ENCODE results near the gene FAH. TPM values are rescaled to one million over a fixed set of nuclear protein-coding genes. Genes with fewer than 3 reads are reported as not detected.
A peak's percentile ranks its signal among the peaks of the same experiment; 100 is the strongest.

FAH gene
- total and polyA plus RNA-seq, 2 experiments from 2014 or later: 16.3 to 20.3 TPM

DNA sequence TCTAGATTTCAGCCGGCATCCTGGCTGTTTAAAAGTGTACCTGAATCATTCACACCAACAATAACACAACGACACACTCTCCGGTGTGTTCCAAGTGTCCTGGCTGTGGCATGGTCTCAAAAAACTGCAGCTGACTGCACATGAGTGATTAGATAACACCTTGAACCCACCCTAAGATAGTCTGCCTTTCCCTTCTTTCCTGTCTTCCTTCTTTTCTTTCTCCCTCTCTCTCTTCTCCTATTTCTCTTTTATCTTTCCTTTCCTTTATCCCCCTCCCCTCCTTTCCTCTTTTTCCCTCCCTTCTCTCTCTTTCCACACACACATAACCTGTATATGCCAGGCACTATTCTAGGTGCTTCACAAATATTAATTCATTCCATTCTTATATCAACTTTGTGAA, 1.2 kb upstream of the FAH start:
- H3K9me2 ChIP-seq (ENCODE audit: insufficient read depth): no peaks in the 10 kb centered on the region
- Mint-ChIP-seq H3K27me3 (ENCODE audit: insufficient read depth, low read depth, poor library complexity) (peaks cover 17% of the 10 kb centered on the region), H3K4me1 (peaks cover 35% of the 10 kb centered on the region), H3K4me3 (peak overlapping the region; percentile 80), H3K27ac (no peak overlapping the region), H3K36me3 (ENCODE audit: low read depth) (no peaks in the 10 kb centered on the region; the same call in 2 of the 3 replicates), H3K9me3 (no peaks in the 10 kb centered on the region; the same call in 2 of the 3 replicates)
- no peaks in the 10 kb centered on the region for H3K36me3 ChIP-seq (ENCODE audit: insufficient read depth)
- H4K20me1 ChIP-seq (replicated peaks; ENCODE audit: insufficient read depth): no peaks in the 10 kb centered on the region; the same call in 1 of the 2 replicates
- no peaks in the 10 kb centered on the region; the same call in 1 of the 2 replicates for H3K79me2 ChIP-seq (replicated peaks; ENCODE audit: insufficient read depth)
- no peak for ATAC-seq
- H2AFZ ChIP-seq: peak overlapping the region; percentile 99
- H3K4me2 ChIP-seq: peak overlapping the region; percentile 94
- no peak overlapping the region; the same call in 1 of the 2 replicates for H3K27ac ChIP-seq (ENCODE audit: low read depth)
- peaks cover 5% of the 10 kb centered on the region; the same call in 1 of the 2 replicates for H3F3A ChIP-seq (replicated peaks; ENCODE audit: low read depth)
- DNase-seq (ENCODE audit: low spot score): no peak
- TF ChIP-seq ZNF114 (CRISPR knock-in tag; IDR thresholded peaks at IDR 0.05) (no peak), POLR2AphosphoS5 (IDR thresholded peaks at IDR 0.05; ENCODE audit: low read depth) (no peak), EZH2phosphoT487 (IDR thresholded peaks at IDR 0.05; ENCODE audit: unreplicated experiment) (no peak), STAT1 (IDR thresholded peaks at IDR 0.05; ENCODE audit: unreplicated experiment) (no peak), JUNB (IDR thresholded peaks at IDR 0.05; ENCODE audit: unreplicated experiment) (no peak), ZNF331 (CRISPR knock-in tag; IDR thresholded peaks at IDR 0.05; ENCODE audit: low read depth) (no peak), NANOG (IDR thresholded peaks at IDR 0.05; ENCODE audit: borderline replicate concordance) (no peak), EZH2 (IDR thresholded peaks at IDR 0.05; ENCODE audit: low read depth, unreplicated experiment) (no peak), CREB1 (CRISPR knock-in tag; IDR thresholded peaks at IDR 0.05; ENCODE audit: low read depth) (no peak)
- TF ChIP-seq, protein P1, sequence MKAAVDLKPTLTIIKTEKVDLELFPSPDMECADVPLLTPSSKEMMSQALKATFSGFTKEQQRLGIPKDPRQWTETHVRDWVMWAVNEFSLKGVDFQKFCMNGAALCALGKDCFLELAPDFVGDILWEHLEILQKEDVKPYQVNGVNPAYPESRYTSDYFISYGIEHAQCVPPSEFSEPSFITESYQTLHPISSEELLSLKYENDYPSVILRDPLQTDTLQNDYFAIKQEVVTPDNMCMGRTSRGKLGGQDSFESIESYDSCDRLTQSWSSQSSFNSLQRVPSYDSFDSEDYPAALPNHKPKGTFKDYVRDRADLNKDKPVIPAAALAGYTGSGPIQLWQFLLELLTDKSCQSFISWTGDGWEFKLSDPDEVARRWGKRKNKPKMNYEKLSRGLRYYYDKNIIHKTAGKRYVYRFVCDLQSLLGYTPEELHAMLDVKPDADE (IDR thresholded peaks at IDR 0.05): no peak
- TF ChIP-seq, protein P2, sequence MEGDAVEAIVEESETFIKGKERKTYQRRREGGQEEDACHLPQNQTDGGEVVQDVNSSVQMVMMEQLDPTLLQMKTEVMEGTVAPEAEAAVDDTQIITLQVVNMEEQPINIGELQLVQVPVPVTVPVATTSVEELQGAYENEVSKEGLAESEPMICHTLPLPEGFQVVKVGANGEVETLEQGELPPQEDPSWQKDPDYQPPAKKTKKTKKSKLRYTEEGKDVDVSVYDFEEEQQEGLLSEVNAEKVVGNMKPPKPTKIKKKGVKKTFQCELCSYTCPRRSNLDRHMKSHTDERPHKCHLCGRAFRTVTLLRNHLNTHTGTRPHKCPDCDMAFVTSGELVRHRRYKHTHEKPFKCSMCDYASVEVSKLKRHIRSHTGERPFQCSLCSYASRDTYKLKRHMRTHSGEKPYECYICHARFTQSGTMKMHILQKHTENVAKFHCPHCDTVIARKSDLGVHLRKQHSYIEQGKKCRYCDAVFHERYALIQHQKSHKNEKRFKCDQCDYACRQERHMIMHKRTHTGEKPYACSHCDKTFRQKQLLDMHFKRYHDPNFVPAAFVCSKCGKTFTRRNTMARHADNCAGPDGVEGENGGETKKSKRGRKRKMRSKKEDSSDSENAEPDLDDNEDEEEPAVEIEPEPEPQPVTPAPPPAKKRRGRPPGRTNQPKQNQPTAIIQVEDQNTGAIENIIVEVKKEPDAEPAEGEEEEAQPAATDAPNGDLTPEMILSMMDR (conservative IDR thresholded peaks at IDR 0.05; ENCODE audit: low read depth in 2 of 2): no peak
- TF ChIP-seq, protein P3, sequence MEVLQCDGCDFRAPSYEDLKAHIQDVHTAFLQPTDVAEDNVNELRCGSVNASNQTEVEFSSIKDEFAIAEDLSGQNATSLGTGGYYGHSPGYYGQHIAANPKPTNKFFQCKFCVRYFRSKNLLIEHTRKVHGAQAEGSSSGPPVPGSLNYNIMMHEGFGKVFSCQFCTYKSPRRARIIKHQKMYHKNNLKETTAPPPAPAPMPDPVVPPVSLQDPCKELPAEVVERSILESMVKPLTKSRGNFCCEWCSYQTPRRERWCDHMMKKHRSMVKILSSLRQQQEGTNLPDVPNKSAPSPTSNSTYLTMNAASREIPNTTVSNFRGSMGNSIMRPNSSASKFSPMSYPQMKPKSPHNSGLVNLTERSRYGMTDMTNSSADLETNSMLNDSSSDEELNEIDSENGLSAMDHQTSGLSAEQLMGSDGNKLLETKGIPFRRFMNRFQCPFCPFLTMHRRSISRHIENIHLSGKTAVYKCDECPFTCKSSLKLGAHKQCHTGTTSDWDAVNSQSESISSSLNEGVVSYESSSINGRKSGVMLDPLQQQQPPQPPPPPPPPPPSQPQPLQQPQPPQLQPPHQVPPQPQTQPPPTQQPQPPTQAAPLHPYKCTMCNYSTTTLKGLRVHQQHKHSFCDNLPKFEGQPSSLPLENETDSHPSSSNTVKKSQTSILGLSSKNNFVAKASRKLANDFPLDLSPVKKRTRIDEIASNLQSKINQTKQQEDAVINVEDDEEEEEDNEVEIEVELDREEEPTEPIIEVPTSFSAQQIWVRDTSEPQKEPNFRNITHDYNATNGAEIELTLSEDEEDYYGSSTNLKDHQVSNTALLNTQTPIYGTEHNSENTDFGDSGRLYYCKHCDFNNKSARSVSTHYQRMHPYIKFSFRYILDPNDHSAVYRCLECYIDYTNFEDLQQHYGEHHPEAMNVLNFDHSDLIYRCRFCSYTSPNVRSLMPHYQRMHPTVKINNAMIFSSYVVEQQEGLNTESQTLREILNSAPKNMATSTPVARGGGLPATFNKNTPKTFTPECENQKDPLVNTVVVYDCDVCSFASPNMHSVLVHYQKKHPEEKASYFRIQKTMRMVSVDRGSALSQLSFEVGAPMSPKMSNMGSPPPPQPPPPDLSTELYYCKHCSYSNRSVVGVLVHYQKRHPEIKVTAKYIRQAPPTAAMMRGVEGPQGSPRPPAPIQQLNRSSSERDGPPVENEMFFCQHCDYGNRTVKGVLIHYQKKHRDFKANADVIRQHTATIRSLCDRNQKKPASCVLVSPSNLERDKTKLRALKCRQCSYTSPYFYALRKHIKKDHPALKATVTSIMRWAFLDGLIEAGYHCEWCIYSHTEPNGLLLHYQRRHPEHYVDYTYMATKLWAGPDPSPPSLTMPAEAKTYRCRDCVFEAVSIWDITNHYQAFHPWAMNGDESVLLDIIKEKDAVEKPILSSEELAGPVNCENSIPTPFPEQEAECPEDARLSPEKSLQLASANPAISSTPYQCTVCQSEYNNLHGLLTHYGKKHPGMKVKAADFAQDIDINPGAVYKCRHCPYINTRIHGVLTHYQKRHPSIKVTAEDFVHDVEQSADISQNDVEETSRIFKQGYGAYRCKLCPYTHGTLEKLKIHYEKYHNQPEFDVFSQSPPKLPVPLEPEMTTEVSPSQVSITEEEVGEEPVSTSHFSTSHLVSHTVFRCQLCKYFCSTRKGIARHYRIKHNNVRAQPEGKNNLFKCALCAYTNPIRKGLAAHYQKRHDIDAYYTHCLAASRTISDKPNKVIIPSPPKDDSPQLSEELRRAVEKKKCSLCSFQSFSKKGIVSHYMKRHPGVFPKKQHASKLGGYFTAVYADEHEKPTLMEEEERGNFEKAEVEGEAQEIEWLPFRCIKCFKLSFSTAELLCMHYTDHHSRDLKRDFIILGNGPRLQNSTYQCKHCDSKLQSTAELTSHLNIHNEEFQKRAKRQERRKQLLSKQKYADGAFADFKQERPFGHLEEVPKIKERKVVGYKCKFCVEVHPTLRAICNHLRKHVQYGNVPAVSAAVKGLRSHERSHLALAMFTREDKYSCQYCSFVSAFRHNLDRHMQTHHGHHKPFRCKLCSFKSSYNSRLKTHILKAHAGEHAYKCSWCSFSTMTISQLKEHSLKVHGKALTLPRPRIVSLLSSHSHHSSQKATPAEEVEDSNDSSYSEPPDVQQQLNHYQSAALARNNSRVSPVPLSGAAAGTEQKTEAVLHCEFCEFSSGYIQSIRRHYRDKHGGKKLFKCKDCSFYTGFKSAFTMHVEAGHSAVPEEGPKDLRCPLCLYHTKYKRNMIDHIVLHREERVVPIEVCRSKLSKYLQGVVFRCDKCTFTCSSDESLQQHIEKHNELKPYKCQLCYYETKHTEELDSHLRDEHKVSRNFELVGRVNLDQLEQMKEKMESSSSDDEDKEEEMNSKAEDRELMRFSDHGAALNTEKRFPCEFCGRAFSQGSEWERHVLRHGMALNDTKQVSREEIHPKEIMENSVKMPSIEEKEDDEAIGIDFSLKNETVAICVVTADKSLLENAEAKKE (CRISPR knock-in tag; IDR thresholded peaks at IDR 0.05): no peak
- TF ChIP-seq, protein P4, sequence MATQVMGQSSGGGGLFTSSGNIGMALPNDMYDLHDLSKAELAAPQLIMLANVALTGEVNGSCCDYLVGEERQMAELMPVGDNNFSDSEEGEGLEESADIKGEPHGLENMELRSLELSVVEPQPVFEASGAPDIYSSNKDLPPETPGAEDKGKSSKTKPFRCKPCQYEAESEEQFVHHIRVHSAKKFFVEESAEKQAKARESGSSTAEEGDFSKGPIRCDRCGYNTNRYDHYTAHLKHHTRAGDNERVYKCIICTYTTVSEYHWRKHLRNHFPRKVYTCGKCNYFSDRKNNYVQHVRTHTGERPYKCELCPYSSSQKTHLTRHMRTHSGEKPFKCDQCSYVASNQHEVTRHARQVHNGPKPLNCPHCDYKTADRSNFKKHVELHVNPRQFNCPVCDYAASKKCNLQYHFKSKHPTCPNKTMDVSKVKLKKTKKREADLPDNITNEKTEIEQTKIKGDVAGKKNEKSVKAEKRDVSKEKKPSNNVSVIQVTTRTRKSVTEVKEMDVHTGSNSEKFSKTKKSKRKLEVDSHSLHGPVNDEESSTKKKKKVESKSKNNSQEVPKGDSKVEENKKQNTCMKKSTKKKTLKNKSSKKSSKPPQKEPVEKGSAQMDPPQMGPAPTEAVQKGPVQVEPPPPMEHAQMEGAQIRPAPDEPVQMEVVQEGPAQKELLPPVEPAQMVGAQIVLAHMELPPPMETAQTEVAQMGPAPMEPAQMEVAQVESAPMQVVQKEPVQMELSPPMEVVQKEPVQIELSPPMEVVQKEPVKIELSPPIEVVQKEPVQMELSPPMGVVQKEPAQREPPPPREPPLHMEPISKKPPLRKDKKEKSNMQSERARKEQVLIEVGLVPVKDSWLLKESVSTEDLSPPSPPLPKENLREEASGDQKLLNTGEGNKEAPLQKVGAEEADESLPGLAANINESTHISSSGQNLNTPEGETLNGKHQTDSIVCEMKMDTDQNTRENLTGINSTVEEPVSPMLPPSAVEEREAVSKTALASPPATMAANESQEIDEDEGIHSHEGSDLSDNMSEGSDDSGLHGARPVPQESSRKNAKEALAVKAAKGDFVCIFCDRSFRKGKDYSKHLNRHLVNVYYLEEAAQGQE (IDR thresholded peaks at IDR 0.05; ENCODE audit: unreplicated experiment): no peak
- H3K27me3 ChIP-seq (ENCODE audit: insufficient read depth): 0 out of 2 replicates have a peak, but pooled peaks cover 7% of the 10 kb centered on the region
- peak overlapping the region; percentile 80 for H3K4me3 ChIP-seq
- peaks cover 23% of the 10 kb centered on the region for H3K4me1 ChIP-seq (ENCODE audit: insufficient read depth)
